Measurements from ENCODE around the gene CHERP. TPM values are rescaled to one million over a fixed set of nuclear protein-coding genes. Genes with fewer than 3 reads are reported as not detected.

CHERP gene
- total and polyA plus RNA-seq, 4 experiments from 2014 or later: 5.3 to 73.5 (median 48.7) TPM

GRCh38 chr19:16571822-16572331 lies 29.6 kb upstream of the CHERP start:
- Histone ChIP-seq H3K36me3 (ENCODE audit: insufficient read depth, low read length) (peaks cover 16% of the 10 kb centered on the region), H3K4me3 (ENCODE audit: low read length in 2 of 2) (peak overlapping the region; percentile 65 to 79), H3K27ac (ENCODE audit: low read depth, low read length) (peak overlapping the region; percentile 76), H3K27me3 (ENCODE audit: insufficient read depth, low read length) (no peaks in the 10 kb centered on the region), H3K4me1 (ENCODE audit: insufficient read depth, low read length) (peaks cover 61% of the 10 kb centered on the region), H3K9me3 (ENCODE audit: control insufficient read depth in 1 of 2, low read length in 2 of 2) (no peaks in the 10 kb centered on the region)
- intact Hi-C loops (cut with micrococcal nuclease): loop anchor here (1.0 kb wide), 3 partner anchors 12 to 56 kb away; partner anchors contain the start of genes CHERP and MED26
- Mint-ChIP-seq H3K4me1 (peaks cover 34 to 77% (median 58%) of the 10 kb centered on the region in 4 donors), H3K27me3 (no peaks in the 10 kb centered on the region), H3K4me3 (peak overlapping the region; percentile 76 to 88 (median 82)), H3K36me3 (peaks cover 12 to 38% of the 10 kb centered on the region in 2 donors), H3K9me3 (no peaks in the 10 kb centered on the region), H3K27ac (peak overlapping the region; percentile 84 to 98 (median 88))
- ChIA-PET POLR2A (ENCODE audit: partially characterized antibody) (interaction anchor here (1.0 to 5.0 kb wide), 5 partner anchors 14 to 56 kb away, joined by 3 to 109 read pairs (median 5); partner anchors contain the start of gene MED26), CTCF (ENCODE audit: partially characterized antibody) (interaction anchor here (1.7 kb wide), 1 partner anchor 16 kb away, joined by 9 read pairs; no protein-coding TSS in a partner anchor)
- peak in 1 of 5 donors; percentile 68 for DNase-seq

- no peak for DNase-seq
- H3K9me3 ChIP-seq (ENCODE audit: control insufficient read depth in 1 of 2, low read length in 2 of 2): no peaks in the 10 kb centered on the region
- Mint-ChIP-seq H3K36me3 (peaks cover 12 to 38% of the 10 kb centered on the region in 2 donors), H3K4me3 (peak overlapping the region; percentile 76 to 88 (median 82)), H3K27ac (peak overlapping the region; percentile 72 to 92 (median 87)), H3K27me3 (no peaks in the 10 kb centered on the region), H3K9me3 (no peaks in the 10 kb centered on the region), H3K4me1 (peaks cover 38 to 83% (median 62%) of the 10 kb centered on the region in 4 donors)
- ChIA-PET CTCF (ENCODE audit: partially characterized antibody) (interaction anchor here (1.7 kb wide), 1 partner anchor 16 kb away, joined by 9 read pairs; no protein-coding TSS in a partner anchor), POLR2A (ENCODE audit: partially characterized antibody) (interaction anchor here (1.0 to 5.0 kb wide), 2 partner anchors 15 to 28 kb away, joined by 4 to 109 read pairs; no protein-coding TSS in a partner anchor)
- intact Hi-C loops (cut with micrococcal nuclease): no loop called here
- peaks cover 14% of the 10 kb centered on the region for H3K36me3 ChIP-seq (ENCODE audit: insufficient read depth, low read length)
- peak overlapping the region; percentile 76 for H3K27ac ChIP-seq (ENCODE audit: low read depth, low read length)
- peak overlapping the region; percentile 65 to 79 for H3K4me3 ChIP-seq (ENCODE audit: low read length in 2 of 2)
- H3K27me3 ChIP-seq (ENCODE audit: insufficient read depth, low read length): no peaks in the 10 kb centered on the region
- peaks cover 67% of the 10 kb centered on the region for H3K4me1 ChIP-seq (ENCODE audit: insufficient read depth, low read length)
Observed at GRCh38 chr19:16571283-16571682, 29.0 kb upstream of the CHERP start.

DNA sequence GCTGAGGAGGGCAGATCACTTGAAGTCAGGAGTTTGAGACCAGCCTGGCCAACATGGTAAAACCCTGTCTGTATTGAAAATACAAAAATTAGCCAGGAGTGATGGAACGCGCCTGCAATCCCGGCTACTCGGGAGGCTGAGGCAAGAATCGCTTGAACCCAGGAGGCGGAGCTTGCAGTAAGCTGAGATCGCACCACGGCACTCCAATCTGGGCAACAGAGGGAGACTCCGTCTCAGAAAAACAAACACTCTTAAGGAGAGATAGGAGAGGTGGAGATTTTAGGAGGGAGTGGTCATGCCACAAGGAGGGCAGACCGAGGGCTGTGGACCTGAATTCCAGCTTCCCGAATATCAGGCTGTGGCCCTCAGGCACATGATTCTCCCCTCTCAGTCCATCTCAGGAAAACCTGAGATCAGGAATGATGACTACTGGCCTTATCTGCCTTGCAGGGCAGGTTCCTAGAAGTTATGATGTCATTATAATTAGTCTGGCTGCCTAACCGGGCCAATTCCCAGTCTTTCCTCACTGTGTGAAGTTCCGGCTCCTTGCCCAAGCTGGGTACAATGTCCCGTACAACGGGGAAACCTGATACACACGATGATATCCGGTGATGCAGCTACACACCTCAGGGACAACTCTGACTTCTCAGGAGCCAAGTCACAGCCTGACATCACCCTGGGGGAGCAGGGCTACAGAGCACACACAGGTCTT lies 27.5 kb upstream of the CHERP start:
- DNase-seq: no peak
- ChIA-PET CTCF (ENCODE audit: partially characterized antibody) (interaction anchor here (1.3 to 1.7 kb wide), 2 partner anchors 15 to 18 kb away, joined by 3 to 9 read pairs; no protein-coding TSS in a partner anchor), POLR2A (ENCODE audit: partially characterized antibody) (interaction anchor here (0.9 to 1.4 kb wide), 3 partner anchors 18 to 35 kb away, joined by 3 to 10 read pairs (median 3); no protein-coding TSS in a partner anchor)
- Mint-ChIP-seq H3K27ac (peak overlapping the region; percentile 22 to 92 (median 74)), H3K27me3 (no peaks in the 10 kb centered on the region), H3K9me3 (no peaks in the 10 kb centered on the region), H3K4me1 (peaks cover 40 to 84% (median 59%) of the 10 kb centered on the region in 4 donors), H3K4me3 (peak overlapping the region in 6 of 8 donors; percentile 17 to 81 (median 49)), H3K36me3 (peaks cover 10 to 33% of the 10 kb centered on the region in 2 donors)
- peaks cover 72% of the 10 kb centered on the region for H3K4me1 ChIP-seq (ENCODE audit: insufficient read depth, low read length)
- H3K9me3 ChIP-seq (ENCODE audit: control insufficient read depth in 1 of 2, low read length in 2 of 2): no peaks in the 10 kb centered on the region
- intact Hi-C loops (cut with micrococcal nuclease): no loop called here
- no peak overlapping the region for H3K4me3 ChIP-seq (ENCODE audit: low read length in 2 of 2)
- H3K36me3 ChIP-seq (ENCODE audit: insufficient read depth, low read length): peaks cover 12% of the 10 kb centered on the region
- H3K27ac ChIP-seq (ENCODE audit: low read depth, low read length): no peak overlapping the region
- H3K27me3 ChIP-seq (ENCODE audit: insufficient read depth, low read length): no peaks in the 10 kb centered on the region

- POLR2A ChIA-PET (ENCODE audit: partially characterized antibody): interaction anchor here (0.9 to 3.9 kb wide), 14 partner anchors 12 to 496 kb away, joined by 3 to 34 read pairs (median 5); partner anchors contain the start of genes C19orf44, CALR3, KLF2 and MED26
- Mint-ChIP-seq H3K27me3 (no peaks in the 10 kb centered on the region), H3K36me3 (peaks cover 28 to 35% of the 10 kb centered on the region in 2 donors), H3K27ac (peak overlapping the region; percentile 87 to 100 (median 100)), H3K4me1 (peaks cover 27 to 65% (median 46%) of the 10 kb centered on the region in 4 donors), H3K4me3 (peak overlapping the region in 7 of 8 donors; percentile 83 to 98 (median 88)), H3K9me3 (no peaks in the 10 kb centered on the region)
- Histone ChIP-seq H3K36me3 (ENCODE audit: insufficient read depth, low read length) (peaks cover 22% of the 10 kb centered on the region), H3K9me3 (ENCODE audit: control insufficient read depth in 1 of 2, low read length in 2 of 2) (no peaks in the 10 kb centered on the region), H3K4me1 (ENCODE audit: insufficient read depth, low read length) (peaks cover 52% of the 10 kb centered on the region), H3K27ac (ENCODE audit: low read depth, low read length) (peak overlapping the region; percentile 71), H3K4me3 (ENCODE audit: low read length in 2 of 2) (peak overlapping the region; percentile 21 to 31), H3K27me3 (ENCODE audit: insufficient read depth, low read length) (no peaks in the 10 kb centered on the region)
- CTCF ChIA-PET (ENCODE audit: partially characterized antibody): interaction anchor here (1.0 to 1.6 kb wide), 4 partner anchors 18 to 93 kb away, joined by 3 to 5 read pairs (median 4); partner anchors contain the start of gene SMIM7
- intact Hi-C loops (cut with micrococcal nuclease): loop anchor here (1.0 kb wide), 4 partner anchors 18 to 94 kb away; partner anchors contain the start of genes C19orf44, CALR3, CHERP and SMIM7
- DNase-seq: no peak
Observed at GRCh38 chr19:16566702-16567101, 24.5 kb upstream of the CHERP start.

GRCh38 chr19:16566161-16566560 lies 23.9 kb upstream of the CHERP start:
- H3K4me1 ChIP-seq (ENCODE audit: insufficient read depth, low read length): peaks cover 47% of the 10 kb centered on the region
- ChIA-PET CTCF (ENCODE audit: partially characterized antibody) (interaction anchor here (1.0 to 1.6 kb wide), 4 partner anchors 17 to 94 kb away, joined by 3 to 5 read pairs (median 4); partner anchors contain the start of gene SMIM7), POLR2A (ENCODE audit: partially characterized antibody) (interaction anchor here (0.6 to 3.9 kb wide), 16 partner anchors 8 to 496 kb away, joined by 3 to 34 read pairs (median 4); partner anchors contain the start of genes C19orf44, CALR3, KLF2 and MED26)
- peaks cover 23 to 61% (median 44%) of the 10 kb centered on the region in 4 donors for H3K4me1 Mint-ChIP-seq
- peaks cover 34 to 40% of the 10 kb centered on the region in 2 donors for H3K36me3 Mint-ChIP-seq
- H3K4me3 ChIP-seq (ENCODE audit: low read length in 2 of 2): peak overlapping the region; percentile 22 to 31
- peak; percentile 89 to 96 (median 93) for DNase-seq
- no peaks in the 10 kb centered on the region for H3K9me3 Mint-ChIP-seq
- H3K27me3 Mint-ChIP-seq: no peaks in the 10 kb centered on the region
- H3K27ac ChIP-seq (ENCODE audit: low read depth, low read length): peak overlapping the region; percentile 71
- no peaks in the 10 kb centered on the region for H3K9me3 ChIP-seq (ENCODE audit: control insufficient read depth in 1 of 2, low read length in 2 of 2)
- H3K4me3 Mint-ChIP-seq: peak overlapping the region; percentile 83 to 98 (median 86)
- H3K27me3 ChIP-seq (ENCODE audit: insufficient read depth, low read length): no peaks in the 10 kb centered on the region
- H3K36me3 ChIP-seq (ENCODE audit: insufficient read depth, low read length): peaks cover 27% of the 10 kb centered on the region
- H3K27ac Mint-ChIP-seq: peak overlapping the region; percentile 87 to 100 (median 100)
- intact Hi-C loops (cut with micrococcal nuclease): loop anchor here (1.0 kb wide), 4 partner anchors 18 to 94 kb away; partner anchors contain the start of genes C19orf44, CALR3, CHERP and SMIM7

DNA sequence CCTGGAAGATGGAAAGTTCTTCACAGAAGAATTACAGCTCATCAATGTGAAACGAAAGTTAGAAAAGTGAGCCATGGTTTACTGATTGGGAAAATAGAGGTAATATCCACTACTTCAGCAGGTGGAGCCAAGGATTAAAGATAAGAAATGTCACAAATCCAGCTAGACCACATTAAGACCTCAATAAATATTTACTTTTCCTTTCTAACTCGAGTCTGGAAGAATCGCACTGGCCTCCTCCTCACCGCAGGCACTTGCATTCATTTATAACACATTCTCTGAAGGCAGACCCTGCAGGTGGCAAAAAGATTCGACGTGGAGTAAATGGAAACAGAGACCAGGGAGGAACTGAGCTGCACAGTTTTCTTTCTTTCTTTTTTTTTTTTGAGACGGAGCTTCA lies 22.6 kb upstream of the CHERP start:
- H3K27me3 ChIP-seq (ENCODE audit: insufficient read depth, low read length): no peaks in the 10 kb centered on the region
- DNase-seq: no peak
- peak overlapping the region in 4 of 8 donors; percentile 31 to 49 (median 38) for H3K4me3 Mint-ChIP-seq
- peak overlapping the region; percentile 83 to 100 (median 88) for H3K27ac Mint-ChIP-seq
- no peaks in the 10 kb centered on the region for H3K9me3 ChIP-seq (ENCODE audit: control insufficient read depth in 1 of 2, low read length in 2 of 2)
- no peaks in the 10 kb centered on the region for H3K27me3 Mint-ChIP-seq
- H3K36me3 ChIP-seq (ENCODE audit: insufficient read depth, low read length): peaks cover 35% of the 10 kb centered on the region
- intact Hi-C loops (cut with micrococcal nuclease): no loop called here
- peaks cover 20 to 49% (median 36%) of the 10 kb centered on the region in 4 donors for H3K4me1 Mint-ChIP-seq
- ChIA-PET POLR2A (ENCODE audit: partially characterized antibody) (interaction anchor here (0.9 to 3.9 kb wide), 2 partner anchors 23 to 64 kb away, joined by 3 to 34 read pairs; partner anchors contain the start of gene MED26), CTCF (ENCODE audit: partially characterized antibody) (interaction anchor here (0.6 to 1.0 kb wide), 2 partner anchors 29 to 45 kb away, joined by 3 read pairs; no protein-coding TSS in a partner anchor)
- H3K4me3 ChIP-seq (ENCODE audit: low read length in 2 of 2): no peak overlapping the region
- peaks cover 39 to 44% of the 10 kb centered on the region in 2 donors for H3K36me3 Mint-ChIP-seq
- peak overlapping the region; percentile 1 for H3K27ac ChIP-seq (ENCODE audit: low read depth, low read length)
- peaks cover 35% of the 10 kb centered on the region for H3K4me1 ChIP-seq (ENCODE audit: insufficient read depth, low read length)
- H3K9me3 Mint-ChIP-seq: no peaks in the 10 kb centered on the region
